Activated CD8-positive, alpha-beta memory T cell treated with anti-CD3 and anti-CD28 coated beads for 24 hours (primary cell): ENCODE results near the gene PIGZ.

Experiments
- DNase-seq: peaks from one replicate; pipeline ENCODE4 v3.0.0-alpha.2; 2020

PIGZ gene

GRCh38 chr3:196903740-196904139 is 64.9 kb downstream of the PIGZ start:
- DNase-seq = no peak

- DNase-seq = no peak
Observed at GRCh38 chr3:196902296-196902695, 66.3 kb downstream of the PIGZ start.

- DNase-seq = no peak
Observed at GRCh38 chr3:196901768-196902167, 66.9 kb downstream of the PIGZ start.
